Motor neuron (in vitro differentiated cells): Measurements from ENCODE around the gene APBB2. TPM values are rescaled to one million over a fixed set of nuclear protein-coding genes. Genes with fewer than 3 reads are reported as not detected.
A peak's percentile ranks its signal among the peaks of the same experiment; 100 is the strongest.

Source experiments
- ATAC-seq, 8 experiments: fragments of 200-7000 bp; cut with Tn5 transposase; replicated peaks in 6 of 8; 2 replicates each; pipeline ENCODE4 v1.8.0; 2021; ENCODE audit warnings: mild to moderate bottlenecking in 8 of 8, moderate library complexity in 8 of 8
- H3K27ac ChIP-seq, 2 donors: fragments of 250-450 bp; sonication (Bioruptor Pico); 2 replicates each; pipeline ENCODE4 v1.9.0; 2021; ENCODE audit warnings: antibody characterized with exemption in 2 of 2, mild to moderate bottlenecking in 2 of 2, moderate library complexity in 1 of 2
- H3K4me1 ChIP-seq, 2 donors: fragments of 250-450 bp; sonication (Bioruptor Pico); replicated peaks in 1 of 2; 2 replicates each; pipeline ENCODE4 v1.6.1; 2021; ENCODE audit warnings: antibody characterized with exemption in 2 of 2, mild to moderate bottlenecking in 2 of 2, moderate library complexity in 1 of 2
- H3K4me3 ChIP-seq, 5 donors: fragments of 250-450 bp; sonication (Bioruptor Pico); 2 replicates each; pipeline ENCODE4 v1.9.0; 2021; ENCODE audit warnings: antibody characterized with exemption in 5 of 5, mild to moderate bottlenecking in 5 of 5, moderate library complexity in 4 of 5
- WGBS, 10 experiments: fragments of 450-650 bp; shearing (Covaris generic); methylation state at CpG; one replicate each; pipeline ENCODE4 v1.0.0; 2022; 5-methylcytosine and 5-hydroxymethylcytosine counted together
- in situ Hi-C, 9 experiments: fragments of 400-800 bp; cut with MboI; loops; one replicate each; pipeline ENCODE4 v1.15.0; 2021; ENCODE audit warnings: low sequenced_read_pairs in 9 of 9, low pct_unique_long_range_greater_than_20kb in 2 of 9; ENCODE audit not compliant: unreplicated experiment in 9 of 9
- total RNA-seq, 8 experiments: library from RNA; unstranded; fragments of 300-600 nt; gene quantifications; 2 replicates each; pipeline versions ENCODE4 v1.2.3 to v1.2.4, GENCODE V29; 2022

The APBB2 gene
- total RNA-seq, 8 experiments from 2014 or later = 32.2 to 68.9 (median 52.0) TPM

DNA sequence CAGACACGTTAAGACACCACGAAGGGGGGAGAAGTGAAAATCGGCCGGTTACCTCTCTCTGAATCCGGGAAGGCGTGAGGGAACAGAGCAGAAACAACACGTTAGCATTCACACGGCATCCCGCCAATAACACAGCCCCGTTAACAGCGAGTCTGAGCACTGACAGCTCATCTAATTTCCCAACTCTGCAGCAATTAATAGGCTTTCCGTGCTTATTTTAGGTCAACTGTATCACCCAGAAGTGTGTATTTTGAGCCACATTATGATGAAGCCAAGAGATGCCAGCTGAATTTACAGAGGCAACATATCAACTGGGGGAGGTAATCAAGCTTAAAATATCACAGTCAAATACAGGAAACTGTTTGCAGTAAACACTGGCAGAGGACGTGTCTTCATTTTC is 372.0 kb downstream of the APBB2 start:
- WGBS, 10 experiments = 75 to 98% (median 92%) methylated on average over 4 to 12 of the region's 13 CpGs; no CpG with 5 or more reads in 2 of the 10 experiments
- in situ Hi-C loops = no loop called here
- ATAC-seq = peak in 1 of 8 experiments; percentile 20
- Histone ChIP-seq H3K27ac (no peak overlapping the region), H3K4me3 (no peak overlapping the region), H3K4me1 (peaks cover 7 to 8% of the 10 kb centered on the region in 2 donors)

DNA sequence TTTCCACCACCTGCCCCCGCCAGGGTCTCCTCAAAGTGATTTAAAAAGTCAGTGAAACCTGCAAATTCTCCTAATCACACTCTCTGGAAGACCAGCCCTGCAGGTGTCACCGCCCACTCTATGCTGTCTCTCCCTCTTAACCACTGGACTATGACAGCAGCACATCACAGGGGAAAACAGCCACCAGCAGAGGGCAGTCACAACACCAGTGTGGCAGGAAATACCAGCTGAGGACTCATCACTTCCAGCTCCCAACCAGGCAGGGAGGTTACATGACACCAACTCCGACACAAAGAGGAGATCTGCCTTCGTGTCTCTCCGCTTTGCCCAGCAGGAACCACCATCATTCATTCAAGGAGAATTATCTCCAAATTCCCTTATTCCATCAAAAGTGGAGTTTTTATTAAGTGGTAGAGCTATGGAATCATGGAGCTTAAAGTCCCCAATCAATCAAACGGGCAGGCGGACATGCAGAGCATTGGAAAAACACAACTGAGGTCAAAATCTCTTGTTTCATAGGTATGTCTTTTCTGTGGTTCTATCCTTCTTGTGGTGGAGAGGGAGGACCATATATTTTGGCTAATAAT is 373.3 kb downstream of the APBB2 start:
- H3K4me3 ChIP-seq = no peak overlapping the region
- peak; percentile 54 to 99 (median 80) for ATAC-seq
- in situ Hi-C loops = no loop called here
- no peak overlapping the region for H3K27ac ChIP-seq
- peaks cover under 1 to 5% of the 10 kb centered on the region in 2 donors for H3K4me1 ChIP-seq
- 40 to 100% (median 82%) methylated on average over 1 to 6 of the region's 7 CpGs; no CpG with 5 or more reads in 4 of the 10 experiments for WGBS, 10 experiments

DNA sequence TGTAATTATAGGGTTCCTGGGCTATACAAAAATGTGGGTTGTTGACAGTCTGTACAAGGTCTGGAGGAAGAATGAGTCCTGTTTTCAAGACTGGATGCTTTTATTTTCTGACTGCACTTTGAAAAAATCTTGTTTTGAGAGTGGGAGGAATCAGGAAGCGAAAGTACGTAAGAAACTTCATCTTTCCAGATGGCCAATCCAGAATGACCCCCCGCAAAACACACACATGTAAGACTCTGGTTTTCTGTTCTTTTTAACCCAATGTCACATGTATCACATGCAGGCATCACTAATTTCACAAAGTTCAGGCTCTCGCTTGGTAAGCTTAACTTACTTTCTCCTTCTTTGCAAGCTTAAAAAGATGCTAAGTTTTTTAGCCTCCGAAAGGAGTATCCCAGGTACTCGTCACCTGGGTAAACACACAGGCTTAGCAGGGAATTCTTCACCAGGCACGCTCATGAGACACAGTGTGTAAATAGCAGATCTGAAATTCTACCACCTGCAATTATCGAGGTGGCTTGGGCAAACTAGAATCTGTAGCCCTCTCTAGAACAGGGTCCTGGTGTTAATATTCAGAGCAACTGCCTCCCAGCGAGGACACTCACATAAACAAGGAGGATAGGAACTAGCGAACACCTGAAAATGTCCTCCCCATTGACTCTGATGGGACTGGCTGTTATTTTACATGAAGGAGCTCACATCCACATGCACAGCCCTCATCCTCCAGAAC is 373.9 kb downstream of the APBB2 start:
- 85 to 100% (median 100%) methylated on average over 1 to 9 of the region's 10 CpGs for WGBS, 10 experiments
- ATAC-seq = no peak
- Histone ChIP-seq H3K4me1 (peaks cover 0 to 5% of the 10 kb centered on the region in 2 donors), H3K27ac (no peak overlapping the region), H3K4me3 (no peak overlapping the region)
- in situ Hi-C loops = no loop called here

GRCh38 chr4:40838742-40839141 is 375.6 kb downstream of the APBB2 start:
- Histone ChIP-seq H3K4me3 (no peak overlapping the region), H3K27ac (no peak overlapping the region), H3K4me1 (peaks cover 0 to 3% of the 10 kb centered on the region in 2 donors)
- in situ Hi-C loops = no loop called here
- WGBS, 10 experiments = 57 to 100% (median 95%) methylated on average over 1 to 3 of the region's 4 CpGs; no CpG with 5 or more reads in 2 of the 10 experiments
- ATAC-seq = no peak

GRCh38 chr4:40837094-40837870 is 377.1 kb downstream of the APBB2 start:
- no peak overlapping the region for H3K4me3 ChIP-seq
- H3K4me1 ChIP-seq = peaks cover under 1 to 2% of the 10 kb centered on the region in 2 donors
- WGBS, 10 experiments = 43 to 100% (median 94%) methylated on average over 1 to 6 of the region's 16 CpGs; no CpG with 5 or more reads in 2 of the 10 experiments
- in situ Hi-C loops = no loop called here
- H3K27ac ChIP-seq = no peak overlapping the region
- ATAC-seq = no peak

GRCh38 chr4:40833212-40833611 is 381.1 kb downstream of the APBB2 start:
- 93 to 100% (median 98%) methylated on average over 1 to 7 of the region's 11 CpGs; no CpG with 5 or more reads in 6 of the 10 experiments for WGBS, 10 experiments
- no peak overlapping the region for H3K27ac ChIP-seq
- no peak overlapping the region for H3K4me3 ChIP-seq
- H3K4me1 ChIP-seq = peaks cover 14 to 16% of the 10 kb centered on the region in 2 donors
- ATAC-seq = no peak
- in situ Hi-C loops = no loop called here

DNA sequence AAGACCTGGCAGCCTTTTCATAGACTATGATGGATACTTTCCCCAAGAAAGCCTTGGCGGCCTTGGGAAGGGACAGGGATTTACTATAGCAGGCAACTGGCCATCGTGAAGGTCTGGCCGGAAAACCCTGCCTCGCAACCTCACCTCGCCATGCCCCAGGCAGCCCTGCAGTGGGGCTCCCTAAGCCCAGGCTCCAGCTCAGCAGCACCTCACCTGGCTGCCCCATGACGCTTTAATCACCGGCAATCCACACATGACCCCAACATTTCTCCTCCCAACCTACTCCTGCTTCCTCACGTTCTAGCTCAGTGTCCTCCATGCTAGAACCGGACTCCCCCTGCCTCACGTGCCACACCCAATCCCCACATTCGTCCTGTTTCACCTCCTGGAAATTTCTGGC is 382.2 kb downstream of the APBB2 start:
- Histone ChIP-seq H3K4me3 (no peak overlapping the region), H3K4me1 (peaks cover 14 to 16% of the 10 kb centered on the region in 2 donors), H3K27ac (no peak overlapping the region)
- in situ Hi-C loops = no loop called here
- ATAC-seq = peak in 1 of 8 experiments; percentile 20
- 80 to 100% (median 96%) methylated on average over 1 to 11 of the region's 11 CpGs; no CpG with 5 or more reads in 4 of the 10 experiments for WGBS, 10 experiments

DNA sequence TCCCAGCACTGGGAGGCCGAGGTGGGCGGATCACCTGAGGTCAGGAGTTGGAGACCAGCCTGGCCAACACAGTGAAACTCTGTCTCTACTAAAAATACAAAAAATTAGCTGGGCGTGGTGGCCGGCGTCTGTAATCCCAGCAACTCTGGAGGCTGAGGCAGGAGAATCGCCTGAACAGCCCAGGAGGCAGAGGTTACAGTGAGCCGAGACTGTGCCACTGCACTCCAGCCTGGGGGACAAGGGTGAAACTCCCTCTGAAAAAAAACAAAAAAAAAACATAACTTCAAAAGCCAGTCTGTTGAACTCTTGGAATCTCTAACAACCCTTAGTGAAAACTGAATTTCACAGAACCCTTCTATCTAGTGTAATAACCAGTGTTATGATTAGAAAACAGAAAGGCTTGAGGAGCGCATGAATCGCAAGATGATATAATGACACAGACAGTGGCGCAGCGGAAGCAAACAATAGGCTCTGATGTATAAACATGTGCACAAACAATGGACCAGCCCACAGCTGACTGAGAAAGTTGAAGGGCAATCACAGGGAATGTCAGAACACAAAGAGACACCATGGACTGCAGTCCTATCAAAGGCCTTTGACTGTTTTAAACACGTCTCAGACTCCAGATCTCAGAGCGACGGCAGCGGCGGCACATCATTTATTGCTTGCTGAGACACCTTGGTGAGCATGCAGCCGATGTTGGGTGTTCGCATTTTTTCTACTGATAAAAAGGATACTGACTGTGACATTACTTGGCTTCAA is 383.0 kb downstream of the APBB2 start:
- H3K27ac ChIP-seq = no peak overlapping the region
- WGBS, 10 experiments = 63 to 100% (median 80%) methylated on average over 1 to 16 of the region's 18 CpGs; no CpG with 5 or more reads in 1 of the 10 experiments
- in situ Hi-C loops = no loop called here
- no peak overlapping the region for H3K4me3 ChIP-seq
- ATAC-seq = peak in 5 of 8 experiments; percentile 80 to 95 (median 89)
- peaks cover 14 to 16% of the 10 kb centered on the region in 2 donors for H3K4me1 ChIP-seq

DNA sequence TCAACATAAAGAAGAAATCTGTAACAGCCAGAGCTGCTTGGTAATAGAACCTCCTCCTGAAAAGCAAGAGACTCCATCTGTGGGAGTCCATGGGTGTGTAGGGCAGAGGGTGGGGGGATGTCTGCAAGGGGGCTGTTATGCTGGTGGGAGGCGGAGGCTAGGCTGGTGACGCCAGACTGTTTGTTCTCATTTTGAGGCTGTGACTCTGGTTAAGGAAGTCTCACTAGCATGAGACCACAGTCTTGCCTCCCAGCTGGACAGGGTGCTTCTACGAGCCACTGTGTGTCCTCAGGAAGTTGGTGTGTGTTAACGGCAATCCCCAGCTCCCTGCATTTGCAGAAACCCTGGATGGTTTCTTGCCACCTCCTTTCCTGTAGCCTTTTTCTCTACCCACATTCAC is 384.8 kb downstream of the APBB2 start:
- H3K27ac ChIP-seq = no peak overlapping the region
- in situ Hi-C loops = no loop called here
- peaks cover 14 to 16% of the 10 kb centered on the region in 2 donors for H3K4me1 ChIP-seq
- WGBS, 10 experiments = 86 to 100% methylated on average over 1 of the region's 4 CpGs; no CpG with 5 or more reads in 8 of the 10 experiments
- no peak overlapping the region for H3K4me3 ChIP-seq
- no peak for ATAC-seq

DNA sequence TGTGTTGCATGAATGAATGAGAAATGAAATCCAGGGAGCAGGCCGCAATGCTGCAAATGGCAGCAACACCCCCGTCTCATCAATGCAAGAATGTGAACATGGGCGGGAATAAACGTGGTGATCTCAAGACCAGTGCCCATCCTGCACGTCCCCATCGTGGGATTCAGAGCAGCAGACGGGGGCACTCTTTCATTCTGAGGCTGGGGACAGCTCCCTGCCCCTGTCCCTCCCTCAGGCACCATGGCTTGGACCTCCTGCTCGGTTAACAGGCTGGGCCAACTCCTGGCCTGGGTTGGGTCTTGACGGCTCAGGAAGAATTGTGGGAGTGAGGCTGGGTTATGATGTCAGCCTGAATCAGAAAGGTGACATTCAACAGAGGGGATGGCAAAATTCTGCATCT is 385.7 kb downstream of the APBB2 start:
- Histone ChIP-seq H3K4me1 (peaks cover 14 to 16% of the 10 kb centered on the region in 2 donors), H3K27ac (no peak overlapping the region), H3K4me3 (no peak overlapping the region)
- WGBS, 10 experiments = 80 to 100% (median 100%) methylated on average over 1 to 5 of the region's 9 CpGs; no CpG with 5 or more reads in 4 of the 10 experiments
- no peak for ATAC-seq
- in situ Hi-C loops = no loop called here

DNA sequence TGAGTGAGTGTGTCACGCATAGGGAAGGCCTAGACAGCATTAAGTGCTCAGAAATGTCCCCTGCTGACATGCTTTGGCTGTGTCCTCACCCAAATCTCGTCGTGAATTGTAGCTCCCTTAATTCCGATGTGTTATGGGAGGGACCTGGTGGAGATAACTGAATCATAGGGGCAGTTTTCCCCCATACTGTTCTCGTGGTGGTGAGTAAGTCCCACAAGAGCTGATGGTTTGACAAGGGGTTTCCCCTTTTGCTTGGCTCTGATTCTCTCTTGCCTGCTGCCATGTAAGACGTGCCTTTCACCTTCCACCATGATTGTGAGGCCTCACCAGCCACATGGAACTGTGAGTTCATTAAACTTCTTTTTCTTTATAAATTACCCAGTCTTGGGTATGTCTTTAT is 386.6 kb downstream of the APBB2 start:
- Histone ChIP-seq H3K4me1 (peaks cover 14 to 16% of the 10 kb centered on the region in 2 donors), H3K27ac (no peak overlapping the region), H3K4me3 (no peak overlapping the region)
- ATAC-seq = no peak
- in situ Hi-C loops = no loop called here
- 63 to 100% (median 100%) methylated on average over 1 to 4 of the region's 6 CpGs; no CpG with 5 or more reads in 3 of the 10 experiments for WGBS, 10 experiments

- Histone ChIP-seq H3K4me1 (peaks cover 9 to 10% of the 10 kb centered on the region in 2 donors), H3K27ac (no peak overlapping the region), H3K4me3 (no peak overlapping the region)
- 31 to 100% (median 87%) methylated on average over 1 to 5 of the region's 5 CpGs for whole genome bisulfite sequencing, 10 experiments
- in situ Hi-C loops = no loop called here
- ATAC-seq = no peak
Observed at GRCh38 chr4:40826821-40827220, 387.5 kb downstream of the APBB2 start.
